Activated naive CD4-positive, alpha-beta T cell treated with anti-CD3 and anti-CD28 coated beads, Interleukin-2, amount 50 U/mL, for 72 hours (primary cell): ENCODE measurements around the gene JAZF1. TPM values are rescaled to one million over a fixed set of nuclear protein-coding genes. Genes with fewer than 3 reads are reported as not detected.

Experiments used
- ATAC-seq, 2 donors: fragments of 150-1000 bp; cut with Tn5 transposase; 2 replicates each; pipeline ENCODE4 v1.10.0; 2021; ENCODE audit warnings: mild to moderate bottlenecking in 2 of 2, moderate library complexity in 2 of 2
- DNase-seq, 2 donors: peaks; one replicate each; pipeline ENCODE4 v3.0.0; 2021 to 2022; ENCODE audit warnings: low spot score in 2 of 2
- H3K27ac Mint-ChIP-seq, 2 donors: one replicate each; pipeline ENCODE4 v1.8.0; 2022; ENCODE audit warnings: mild to moderate bottlenecking in 2 of 2, mixed read lengths in 2 of 2
- H3K36me3 Mint-ChIP-seq, 2 donors: one replicate each; pipeline ENCODE4 v1.8.0; 2022; ENCODE audit warnings: mixed read lengths in 2 of 2
- H3K9me3 Mint-ChIP-seq, 2 donors: one replicate each; pipeline ENCODE4 v1.8.0; 2022; ENCODE audit warnings: mixed read lengths in 2 of 2
- total RNA-seq, 2 donors: library from RNA; stranded (reverse); gene quantifications; one replicate each; pipeline ENCODE4 v1.2.3, GENCODE V29; 2022

The JAZF1 gene
- total RNA-seq, 2 donors from 2014 or later, result 3.3 to 3.4 TPM

- Mint-ChIP-seq H3K36me3 (no peaks in the 10 kb centered on the region), H3K27ac (no peak overlapping the region), H3K9me3 (no peaks in the 10 kb centered on the region)
- ATAC-seq (no peak), DNase-seq (no peak)
Observed at GRCh38 chr7:28200598-28200997, 20.0 kb upstream of the JAZF1 start.

GRCh38 chr7:28199021-28199510, 18.5 kb upstream of the JAZF1 start:
- ATAC-seq (no peak), DNase-seq (no peak)
- Mint-ChIP-seq H3K27ac (no peak overlapping the region), H3K36me3 (no peaks in the 10 kb centered on the region), H3K9me3 (no peaks in the 10 kb centered on the region)

DNA sequence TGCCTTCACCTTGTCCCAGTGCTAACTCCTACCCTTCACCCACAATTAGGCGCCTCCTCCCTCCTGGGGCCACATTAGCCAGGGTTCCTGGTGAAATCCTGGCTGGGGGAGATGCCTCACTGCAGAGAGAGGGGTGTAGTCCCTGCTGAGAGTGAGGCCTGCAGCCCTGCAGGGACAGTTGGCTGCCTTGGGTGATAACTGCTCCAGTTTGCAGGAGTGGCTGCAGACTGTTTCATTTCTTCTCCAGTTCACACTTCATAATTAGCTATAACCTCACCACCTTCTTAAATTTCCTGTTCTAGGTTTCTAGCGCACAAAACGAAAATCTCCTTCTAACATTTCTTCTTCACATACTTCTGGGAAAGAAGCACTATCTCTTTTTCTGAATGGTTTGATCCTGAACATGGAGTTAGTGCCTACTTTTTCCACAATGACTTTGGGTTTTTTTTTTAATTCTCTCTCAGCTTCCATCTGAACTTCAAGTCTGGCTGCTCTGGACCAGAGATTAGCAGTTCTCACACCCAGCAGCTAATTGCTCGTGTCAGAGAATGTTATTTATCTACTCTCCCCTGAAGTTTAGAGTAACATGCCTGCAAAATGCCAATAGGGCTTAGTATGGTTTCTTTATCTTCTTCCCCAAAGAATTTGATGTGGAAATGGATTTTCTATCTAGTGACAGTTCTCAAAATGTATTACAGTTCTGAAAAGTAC, 15.5 kb upstream of the JAZF1 start:
- Mint-ChIP-seq H3K9me3 (no peaks in the 10 kb centered on the region), H3K36me3 (no peaks in the 10 kb centered on the region), H3K27ac (peak overlapping the region in 1 of 2 donors; percentile 7)
- DNase-seq (no peak), ATAC-seq (no peak)

- H3K9me3 Mint-ChIP-seq, result no peaks in the 10 kb centered on the region
- H3K36me3 Mint-ChIP-seq, result no peaks in the 10 kb centered on the region
- no peak overlapping the region for H3K27ac Mint-ChIP-seq
- ATAC-seq, result no peak
- no peak for DNase-seq
Observed at GRCh38 chr7:28192786-28193585, 12.4 kb upstream of the JAZF1 start.

GRCh38 chr7:28191751-28192150, 11.2 kb upstream of the JAZF1 start:
- Mint-ChIP-seq H3K9me3 (no peaks in the 10 kb centered on the region), H3K36me3 (no peaks in the 10 kb centered on the region), H3K27ac (no peak overlapping the region)
- ATAC-seq (no peak), DNase-seq (no peak)

GRCh38 chr7:28191184-28191583, 10.6 kb upstream of the JAZF1 start:
- DNase-seq (no peak), ATAC-seq (no peak)
- Mint-ChIP-seq H3K27ac (no peak overlapping the region), H3K36me3 (no peaks in the 10 kb centered on the region), H3K9me3 (no peaks in the 10 kb centered on the region)

DNA sequence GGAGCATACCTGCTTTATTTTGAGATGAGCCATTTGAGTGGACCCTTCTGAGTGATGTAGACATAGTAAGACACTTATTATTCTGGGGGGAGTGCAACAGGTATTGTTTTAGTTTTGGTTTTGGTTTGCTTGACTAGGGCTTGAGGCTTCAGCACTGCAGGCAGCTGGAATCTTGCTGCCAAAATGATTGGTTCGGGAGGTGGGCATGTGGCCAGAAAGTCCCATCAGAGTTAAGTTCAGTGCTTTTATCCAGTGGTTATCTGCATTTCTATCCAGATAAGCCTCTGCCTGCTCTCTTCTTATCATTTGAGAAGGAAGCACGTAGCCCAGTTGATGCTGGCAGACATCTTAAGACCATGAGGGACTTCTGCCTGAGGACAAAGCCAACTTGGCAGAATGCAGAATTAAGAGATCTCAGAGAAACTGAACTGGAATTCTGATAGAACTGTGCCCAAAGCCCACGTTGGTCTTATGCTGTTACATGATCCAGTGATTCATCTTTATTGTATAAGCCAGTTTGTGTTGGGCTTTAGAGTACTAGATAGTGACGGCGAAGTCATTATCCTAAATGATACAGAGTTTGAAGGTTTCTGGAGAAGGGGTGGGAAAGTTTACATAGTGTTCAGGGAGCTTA, 9.6 kb upstream of the JAZF1 start:
- Mint-ChIP-seq H3K27ac (no peak overlapping the region), H3K36me3 (no peaks in the 10 kb centered on the region), H3K9me3 (no peaks in the 10 kb centered on the region)
- DNase-seq, result no peak
- no peak for ATAC-seq

GRCh38 chr7:28187012-28187411, 6.4 kb upstream of the JAZF1 start:
- no peak for ATAC-seq
- Mint-ChIP-seq H3K27ac (no peak overlapping the region), H3K9me3 (no peaks in the 10 kb centered on the region), H3K36me3 (no peaks in the 10 kb centered on the region)
- no peak for DNase-seq

DNA sequence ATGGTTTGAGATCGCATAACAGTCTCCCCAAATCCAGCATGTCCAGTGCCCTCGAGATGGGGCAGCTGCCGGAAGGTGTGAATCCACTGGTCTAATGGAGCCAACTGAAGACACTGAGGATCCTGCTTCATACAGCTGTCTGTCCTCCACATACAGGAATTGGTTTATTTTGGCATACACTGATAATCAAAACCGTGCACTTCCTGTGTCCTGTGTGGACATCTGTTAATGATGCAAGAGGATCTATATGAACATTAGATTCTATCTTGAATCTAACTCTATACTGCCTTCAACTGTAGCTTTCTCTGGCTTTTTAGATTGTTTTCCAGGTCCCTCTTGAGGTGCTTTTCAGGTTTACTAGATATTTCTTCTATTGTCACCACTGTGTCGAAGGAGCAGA, 3.0 kb upstream of the JAZF1 start:
- DNase-seq (no peak), ATAC-seq (no peak)
- Mint-ChIP-seq H3K9me3 (no peaks in the 10 kb centered on the region), H3K36me3 (no peaks in the 10 kb centered on the region), H3K27ac (no peak overlapping the region)

- no peak for ATAC-seq
- Mint-ChIP-seq H3K27ac (no peak overlapping the region), H3K9me3 (no peaks in the 10 kb centered on the region), H3K36me3 (no peaks in the 10 kb centered on the region)
- no peak for DNase-seq
Observed at GRCh38 chr7:28182071-28182471, 1.5 kb upstream of the JAZF1 start.

DNA sequence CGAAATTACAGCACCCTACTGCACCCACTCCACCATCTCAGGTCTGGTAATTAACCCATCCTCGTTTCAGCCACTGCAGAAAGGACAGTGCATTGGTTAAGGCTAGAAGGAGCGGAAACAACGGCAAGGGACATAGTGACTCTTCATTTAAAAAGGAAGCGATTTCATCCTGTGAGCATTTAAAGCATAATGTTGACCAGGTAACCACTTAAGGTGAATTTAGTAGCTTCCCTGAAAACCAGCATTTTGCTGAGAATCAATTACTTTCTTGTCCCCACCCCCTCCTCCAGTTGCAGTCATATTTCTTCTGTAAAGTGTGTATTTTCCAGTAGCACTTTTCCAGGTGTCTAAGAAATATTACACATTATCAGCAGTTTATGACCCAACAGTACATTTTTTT, 821 bp upstream of the JAZF1 start:
- Mint-ChIP-seq H3K9me3 (no peaks in the 10 kb centered on the region), H3K27ac (no peak overlapping the region), H3K36me3 (no peaks in the 10 kb centered on the region)
- ATAC-seq (no peak), DNase-seq (no peak)

GRCh38 chr7:28180031-28180363, 598 bp downstream of the JAZF1 start:
- Mint-ChIP-seq H3K9me3 (no peaks in the 10 kb centered on the region), H3K36me3 (no peaks in the 10 kb centered on the region), H3K27ac (no peak overlapping the region)
- ATAC-seq (no peak), DNase-seq (no peak)

DNA sequence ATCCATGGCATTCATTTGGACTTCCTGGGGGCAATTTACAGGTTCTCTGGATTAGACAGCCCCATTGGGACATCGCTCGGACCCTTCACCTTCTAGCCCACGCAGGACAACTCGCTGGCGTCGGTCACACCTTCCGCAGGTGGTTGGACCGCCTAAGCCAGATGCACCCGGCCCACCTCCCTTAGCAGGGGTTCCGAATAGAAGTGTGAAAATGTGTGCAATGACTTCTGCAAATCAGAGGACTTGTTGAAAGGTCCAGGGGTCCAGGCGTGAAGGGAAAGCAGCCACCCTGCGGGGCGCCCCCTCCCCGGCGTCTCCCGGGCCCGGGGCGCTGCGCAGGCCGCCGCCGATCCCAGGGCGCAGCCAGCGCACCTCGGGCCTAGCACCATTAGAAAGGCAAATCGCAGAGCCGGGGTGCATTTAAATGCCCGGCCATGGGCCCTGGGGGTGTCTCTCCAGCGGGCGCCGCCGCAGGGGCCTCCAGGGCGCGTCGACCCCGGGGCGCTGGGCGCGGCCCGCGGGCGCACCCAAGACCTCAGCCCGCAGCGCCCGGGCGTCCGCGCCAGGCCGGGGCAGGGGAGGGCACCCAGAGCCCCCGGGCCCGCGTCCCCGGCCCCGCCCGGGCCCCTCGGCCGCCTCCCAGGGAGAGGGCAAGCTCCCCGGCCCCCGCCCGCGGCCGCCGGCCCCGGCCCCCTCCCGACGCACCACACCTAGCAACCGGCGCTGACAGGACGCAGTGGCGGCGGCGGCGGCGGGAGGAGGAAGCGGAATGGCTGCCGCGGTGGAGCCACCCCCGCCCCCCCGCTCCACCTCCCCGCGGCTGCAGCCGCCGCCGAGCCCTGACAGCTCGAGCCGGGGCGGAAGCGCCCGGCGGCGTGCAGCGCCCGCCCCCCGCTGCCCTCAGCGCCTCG, 1.2 kb downstream of the JAZF1 start:
- Mint-ChIP-seq H3K9me3 (no peaks in the 10 kb centered on the region), H3K27ac (no peak overlapping the region), H3K36me3 (no peaks in the 10 kb centered on the region)

GRCh38 chr7:28178599-28178998, 2.0 kb downstream of the JAZF1 start:
- ATAC-seq (no peak), DNase-seq (no peak)
- no peaks in the 10 kb centered on the region for H3K9me3 Mint-ChIP-seq
- H3K27ac Mint-ChIP-seq, result no peak overlapping the region
- H3K36me3 Mint-ChIP-seq, result no peaks in the 10 kb centered on the region

More for the DNA sequence above, 1.2 kb downstream of the JAZF1 start:
- DNase-seq, result peak; percentile 37 to 62
- ATAC-seq, result peak; percentile 79 to 82

DNA sequence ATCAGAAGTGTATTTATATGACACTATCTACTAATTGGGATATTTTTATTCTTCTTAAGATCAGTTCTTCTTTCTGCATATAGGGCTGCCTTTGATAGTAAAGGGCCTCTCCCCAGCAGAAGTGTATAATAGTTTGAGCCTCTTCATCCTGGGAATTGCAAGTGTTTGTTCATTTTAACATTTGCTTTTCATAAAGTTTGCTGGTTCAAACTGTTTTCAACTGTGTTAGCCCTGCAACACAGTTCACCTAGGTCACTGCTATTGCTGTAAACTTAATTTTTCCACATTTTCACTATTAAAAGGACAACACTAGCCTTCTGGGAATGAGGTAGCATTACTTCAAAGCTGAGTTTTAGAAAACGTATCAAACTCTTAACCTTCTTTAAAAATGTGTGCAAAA, 2.8 kb downstream of the JAZF1 start:
- Mint-ChIP-seq H3K36me3 (no peaks in the 10 kb centered on the region), H3K27ac (no peak overlapping the region), H3K9me3 (no peaks in the 10 kb centered on the region)
- ATAC-seq, result no peak
- DNase-seq, result no peak

GRCh38 chr7:28176645-28177044, 4.0 kb downstream of the JAZF1 start:
- no peaks in the 10 kb centered on the region for H3K9me3 Mint-ChIP-seq
- H3K36me3 Mint-ChIP-seq, result no peaks in the 10 kb centered on the region
- DNase-seq, result no peak
- H3K27ac Mint-ChIP-seq, result no peak overlapping the region
- ATAC-seq, result no peak

DNA sequence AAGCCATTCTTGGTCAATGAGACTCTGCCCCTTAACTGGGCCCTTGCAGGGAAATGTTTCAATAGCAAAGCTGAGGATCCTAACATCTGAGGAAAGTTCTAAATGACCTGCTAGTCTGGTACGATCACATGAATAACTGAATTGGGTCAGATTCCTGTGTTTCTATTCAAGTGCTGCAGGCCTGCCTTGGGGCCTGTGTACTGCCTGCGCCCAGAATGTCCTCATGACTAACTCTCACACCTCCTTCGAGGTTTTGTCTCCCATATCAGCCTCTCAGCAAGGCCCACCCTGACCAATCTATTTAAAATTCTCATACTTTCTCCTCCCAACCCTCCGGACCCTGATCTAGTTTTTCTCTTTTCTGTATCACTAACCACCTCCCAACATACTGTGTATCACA, 4.4 kb downstream of the JAZF1 start:
- H3K27ac Mint-ChIP-seq, result no peak overlapping the region
- ATAC-seq (no peak), DNase-seq (no peak)

More for the DNA sequence above, 4.4 kb downstream of the JAZF1 start:
- no peaks in the 10 kb centered on the region for H3K9me3 Mint-ChIP-seq
- H3K36me3 Mint-ChIP-seq, result no peaks in the 10 kb centered on the region
